Parathyroid adenoma (tissue), 2 donors: ENCODE results near the gene PARS2.

Experiments
- H2AFZ ChIP-seq: fragments of 300-600 bp; sonication (generic); one replicate; pipeline ENCODE4 v1.7.0; 2017; ENCODE audit warnings: antibody characterized with exemption, mild to moderate bottlenecking
- H3K27ac ChIP-seq: fragments of 300-600 bp; sonication (generic); one replicate; pipeline ENCODE4 v1.7.0; 2017
- H3K27me3 ChIP-seq: fragments of 300-600 bp; sonication (generic); one replicate; pipeline ENCODE4 v1.7.0; 2017; ENCODE audit warnings: low read length; ENCODE audit not compliant: control insufficient read depth, insufficient read depth
- H3K36me3 ChIP-seq: fragments of 300-600 bp; sonication (generic); one replicate; pipeline ENCODE4 v1.7.0; 2017; ENCODE audit warnings: low read length; ENCODE audit not compliant: control insufficient read depth, insufficient read depth
- H3K4me1 ChIP-seq: fragments of 300-600 bp; sonication (generic); one replicate; pipeline ENCODE4 v1.7.0; 2017; ENCODE audit warnings: control low read depth
- H3K4me2 ChIP-seq: fragments of 300-600 bp; sonication (generic); one replicate; pipeline ENCODE4 v1.7.0; 2017; ENCODE audit warnings: low read length
- H3K4me3 ChIP-seq: fragments of 300-600 bp; sonication (generic); one replicate; pipeline ENCODE4 v1.7.0; 2017; ENCODE audit warnings: low read depth, low read length
- H3K79me2 ChIP-seq: fragments of 300-600 bp; sonication (generic); one replicate; pipeline ENCODE4 v1.7.0; 2017; ENCODE audit warnings: control low read depth
- H3K9ac ChIP-seq: fragments of 300-600 bp; sonication (generic); one replicate; pipeline ENCODE4 v1.7.0; 2017; ENCODE audit warnings: mild to moderate bottlenecking
- H3K9me3 ChIP-seq: fragments of 300-600 bp; sonication (generic); one replicate; pipeline ENCODE4 v1.7.0; 2017; ENCODE audit warnings: low read length; ENCODE audit not compliant: control insufficient read depth
- CTCF ChIP-seq: fragments of 300-600 bp; sonication (generic); IDR thresholded peaks from one replicate; pipeline ENCODE4 v1.7.0; 2017; ENCODE audit warnings: antibody characterized with exemption, mild to moderate bottlenecking
- donor health status: primary hyperparathyroidism.

Gene PARS2

GRCh38 chr1:54788459-54788858 lies 24.1 kb upstream of the PARS2 start:
- Histone ChIP-seq H3K79me2 (peaks cover 11% of the 10 kb centered on the region), H3K4me3 (no peak overlapping the region), H3K4me2 (no peak overlapping the region), H3K36me3 (no peaks in the 10 kb centered on the region), H3K27ac (no peak overlapping the region), H2AFZ (no peak overlapping the region), H3K4me1 (no peaks in the 10 kb centered on the region), H3K9me3 (no peaks in the 10 kb centered on the region), H3K9ac (no peak overlapping the region), H3K27me3 (no peaks in the 10 kb centered on the region)
- no peak for TF ChIP-seq CTCF

GRCh38 chr1:54787604-54788003 lies 23.3 kb upstream of the PARS2 start:
- Histone ChIP-seq H3K9me3 (no peaks in the 10 kb centered on the region), H3K27ac (no peak overlapping the region), H3K36me3 (no peaks in the 10 kb centered on the region), H3K9ac (no peak overlapping the region), H3K4me3 (no peak overlapping the region), H3K4me1 (no peaks in the 10 kb centered on the region), H3K79me2 (peaks cover 6% of the 10 kb centered on the region), H3K27me3 (no peaks in the 10 kb centered on the region), H2AFZ (no peak overlapping the region), H3K4me2 (no peak overlapping the region)
- TF ChIP-seq CTCF, result no peak

GRCh38 chr1:54786778-54787177 lies 22.5 kb upstream of the PARS2 start:
- Histone ChIP-seq H3K36me3 (no peaks in the 10 kb centered on the region), H3K27ac (no peak overlapping the region), H3K4me1 (peaks cover 3% of the 10 kb centered on the region)

DNA sequence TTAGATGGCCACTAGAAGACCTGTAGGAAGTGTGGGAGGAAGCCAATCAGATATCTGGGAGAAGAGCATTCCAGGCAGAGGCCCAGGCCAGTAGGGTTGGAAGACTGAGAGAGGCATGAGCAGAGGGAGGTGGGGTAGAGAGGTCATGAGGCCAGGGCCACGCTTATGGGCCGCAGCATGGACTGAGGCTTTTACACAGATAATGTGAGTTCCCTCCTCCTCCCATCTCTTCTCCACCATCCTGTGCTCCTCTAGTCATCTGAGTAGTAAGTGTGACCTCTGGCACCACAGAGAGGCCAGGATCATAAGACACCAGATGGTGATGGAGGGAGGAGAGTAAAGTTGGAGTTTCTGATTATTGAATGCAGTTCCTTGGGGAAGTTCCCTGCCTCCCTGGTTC lies 19.7 kb upstream of the PARS2 start:
- H3K4me2 ChIP-seq, result no peak overlapping the region
- H3K36me3 ChIP-seq, result no peaks in the 10 kb centered on the region
- peaks cover under 1% of the 10 kb centered on the region for H3K79me2 ChIP-seq
- H3K27ac ChIP-seq, result no peak overlapping the region
- peaks cover 6% of the 10 kb centered on the region for H3K4me1 ChIP-seq
- no peak overlapping the region for H3K9ac ChIP-seq
- H3K27me3 ChIP-seq, result no peaks in the 10 kb centered on the region
- no peak overlapping the region for H2AFZ ChIP-seq
- no peak for TF ChIP-seq CTCF
- no peaks in the 10 kb centered on the region for H3K9me3 ChIP-seq
- H3K4me3 ChIP-seq, result no peak overlapping the region

More at GRCh38 chr1:54786778-54787177, 22.5 kb upstream of the PARS2 start:
- H3K4me2 ChIP-seq, result no peak overlapping the region
- peaks cover 5% of the 10 kb centered on the region for H3K79me2 ChIP-seq
- H2AFZ ChIP-seq, result no peak overlapping the region
- no peak for TF ChIP-seq CTCF
- no peaks in the 10 kb centered on the region for H3K27me3 ChIP-seq
- no peak overlapping the region for H3K4me3 ChIP-seq
- H3K9ac ChIP-seq, result no peak overlapping the region
- H3K9me3 ChIP-seq, result no peaks in the 10 kb centered on the region

DNA sequence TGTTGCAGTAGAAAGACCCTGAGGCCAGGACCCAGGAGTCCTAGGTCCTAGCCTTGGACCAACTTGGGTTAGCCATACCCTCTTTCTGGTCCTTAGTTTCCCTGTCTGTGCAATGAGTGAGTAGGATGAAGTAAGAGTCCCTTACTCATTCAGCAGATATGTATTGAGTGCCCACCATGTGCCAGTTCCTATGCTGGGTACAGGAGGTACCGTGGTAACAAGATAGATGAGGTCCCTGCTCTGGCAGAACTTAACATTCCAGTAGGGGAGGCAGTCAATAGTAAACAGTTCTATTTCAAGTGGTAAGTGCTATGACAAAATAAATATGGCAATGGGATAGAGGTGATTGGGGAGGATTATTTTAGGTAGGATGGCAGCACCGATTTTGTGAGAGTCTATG lies 18.3 kb upstream of the PARS2 start:
- Histone ChIP-seq H3K9ac (no peak overlapping the region), H3K9me3 (no peaks in the 10 kb centered on the region), H3K79me2 (no peaks in the 10 kb centered on the region), H3K4me1 (peaks cover 6% of the 10 kb centered on the region), H3K27me3 (no peaks in the 10 kb centered on the region), H3K4me3 (no peak overlapping the region), H3K27ac (peak overlapping the region; percentile 83), H3K4me2 (no peak overlapping the region), H2AFZ (no peak overlapping the region), H3K36me3 (no peaks in the 10 kb centered on the region)
- no peak for TF ChIP-seq CTCF
